Activated CD8-positive, alpha-beta memory T cell treated with anti-CD3 and anti-CD28 coated beads, Interleukin-2, amount 50 U/mL, for 4 hours (primary cell): Measurements from ENCODE around the gene RPAP2.

Source experiments
- DNase-seq: peaks from one replicate; pipeline ENCODE4 v3.0.0-alpha.2; 2020

RPAP2 gene

DNA sequence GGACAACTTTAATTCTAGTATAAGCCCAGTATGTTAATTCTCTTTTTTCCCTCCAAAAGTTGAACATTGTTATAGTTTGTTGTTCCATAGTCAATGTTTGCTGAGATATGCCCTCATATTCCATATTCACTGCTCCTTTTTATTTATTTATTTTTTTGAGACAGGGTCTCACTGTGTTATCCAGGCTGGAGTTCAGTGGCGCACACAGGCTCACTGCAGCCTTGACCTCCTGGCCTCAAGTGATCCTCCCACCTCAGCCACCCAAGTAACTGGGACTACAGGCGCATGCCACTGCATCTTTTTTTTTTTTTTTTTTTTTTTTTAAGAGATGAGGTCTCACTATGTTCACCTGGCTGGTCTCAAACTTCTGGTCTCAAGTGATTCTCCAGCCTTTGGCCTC is 149.1 kb downstream of the RPAP2 start:
- DNase-seq, result no peak
